ENCODE results near the gene PM20D2.

DNA sequence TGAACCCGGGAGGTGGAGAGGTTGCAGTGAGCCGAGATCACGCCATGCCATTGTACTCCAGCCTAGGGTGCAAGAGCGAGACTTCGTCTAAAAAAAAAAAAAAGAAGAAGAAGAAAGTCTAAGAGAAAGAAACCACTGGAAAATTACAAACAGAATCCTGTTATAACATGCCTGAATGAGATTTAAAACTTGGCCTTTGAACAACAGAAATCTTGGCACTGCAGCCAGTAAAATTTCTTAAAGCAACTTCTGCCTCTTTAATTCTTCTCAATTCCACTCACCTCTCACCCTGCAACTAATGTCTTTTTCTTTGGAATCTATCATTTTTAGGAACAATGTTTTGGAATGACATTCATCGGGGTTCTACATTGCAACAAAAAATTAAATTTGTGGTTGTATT, 26.3 kb downstream of the PM20D2 start:
- no peak for TF ChIP-seq POLR2A (IDR thresholded peaks at IDR 0.05; ENCODE audit: extremely low read depth, insufficient read length)
- TF ChIP-seq, protein P1, sequence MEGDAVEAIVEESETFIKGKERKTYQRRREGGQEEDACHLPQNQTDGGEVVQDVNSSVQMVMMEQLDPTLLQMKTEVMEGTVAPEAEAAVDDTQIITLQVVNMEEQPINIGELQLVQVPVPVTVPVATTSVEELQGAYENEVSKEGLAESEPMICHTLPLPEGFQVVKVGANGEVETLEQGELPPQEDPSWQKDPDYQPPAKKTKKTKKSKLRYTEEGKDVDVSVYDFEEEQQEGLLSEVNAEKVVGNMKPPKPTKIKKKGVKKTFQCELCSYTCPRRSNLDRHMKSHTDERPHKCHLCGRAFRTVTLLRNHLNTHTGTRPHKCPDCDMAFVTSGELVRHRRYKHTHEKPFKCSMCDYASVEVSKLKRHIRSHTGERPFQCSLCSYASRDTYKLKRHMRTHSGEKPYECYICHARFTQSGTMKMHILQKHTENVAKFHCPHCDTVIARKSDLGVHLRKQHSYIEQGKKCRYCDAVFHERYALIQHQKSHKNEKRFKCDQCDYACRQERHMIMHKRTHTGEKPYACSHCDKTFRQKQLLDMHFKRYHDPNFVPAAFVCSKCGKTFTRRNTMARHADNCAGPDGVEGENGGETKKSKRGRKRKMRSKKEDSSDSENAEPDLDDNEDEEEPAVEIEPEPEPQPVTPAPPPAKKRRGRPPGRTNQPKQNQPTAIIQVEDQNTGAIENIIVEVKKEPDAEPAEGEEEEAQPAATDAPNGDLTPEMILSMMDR (IDR thresholded peaks at IDR 0.05; ENCODE audit: low read depth, low read length): no peak
- no peak for TF ChIP-seq MYC (IDR thresholded peaks at IDR 0.05; ENCODE audit: low read depth, low read length)
